NCI-H524 (cell line): ENCODE results near the gene OR52B4.
"Not testable (repeated sequence)": the region's sequence is repeated elsewhere in the genome, so short reads cannot be mapped to it uniquely, and the experiment has no call there.

ENCODE experiments used
- DNase-seq, 2 experiments: peaks; one replicate each; lab custom pipeline; 2025; lab: John Stamatoyannopoulos, UW

Gene OR52B4

GRCh38 chr11:4368286-4368685 lies at the start of gene OR52B4:
Gene OR52B4, minus strand, starts transcription at chr11:4368386. Its CDS starts 91 bp downstream, at chr11:4368295.
- DNase-seq = no peak

- DNase-seq = no peak
These were observed 48.6 kb upstream of the OR52B4 start for GRCh38 chr11:4416816-4417215.

GRCh38 chr11:4416306-4416705 lies 48.1 kb upstream of the OR52B4 start:
- DNase-seq = no peak

- DNase-seq = not testable (repeated sequence)
These were observed 38.0 kb upstream of the OR52B4 start for GRCh38 chr11:4406206-4406605.

- DNase-seq = no peak
These were observed 25.7 kb upstream of the OR52B4 start for GRCh38 chr11:4393858-4394223.

GRCh38 chr11:4393209-4393857 lies 25.1 kb upstream of the OR52B4 start, which contains the start of gene TRIM21:
Gene TRIM21, minus strand, starts transcription at chr11:4393702. Its CDS starts 3,293 bp downstream, at chr11:4390409.
- no peak for DNase-seq

- DNase-seq = no peak
These were observed 20.0 kb upstream of the OR52B4 start for GRCh38 chr11:4388221-4388620.

GRCh38 chr11:4385978-4386740 lies 18.0 kb upstream of the OR52B4 start:
- no peak for DNase-seq

- DNase-seq = no peak
These were observed 13.7 kb upstream of the OR52B4 start for GRCh38 chr11:4381901-4382300.

GRCh38 chr11:4375431-4376140 lies 7.4 kb upstream of the OR52B4 start:
- DNase-seq = no peak

- DNase-seq = no peak
These were observed 2.0 kb upstream of the OR52B4 start for GRCh38 chr11:4370166-4370565.

GRCh38 chr11:4348142-4348541 lies 20.0 kb downstream of the OR52B4 start:
- not testable (repeated sequence) for DNase-seq

GRCh38 chr11:4345366-4345765 lies 22.8 kb downstream of the OR52B4 start:
- DNase-seq = not testable (repeated sequence)

- DNase-seq = not testable (repeated sequence)
These were observed 33.8 kb downstream of the OR52B4 start for GRCh38 chr11:4334356-4334755.
